Measurements from ENCODE around the gene MUC3A. TPM values are rescaled to one million over a fixed set of nuclear protein-coding genes. Genes with fewer than 3 reads are reported as not detected.
A peak's percentile ranks its signal among the peaks of the same experiment; 100 is the strongest.

The MUC3A gene
- total and polyA plus RNA-seq, 10 of the 15 experiments (the other 5 are each of a cell fraction or from before 2014, with no cell fraction given), result 0.07 to 0.10 TPM; not detected in 8

GRCh38 chr7:101017064-101017777 is 67.9 kb downstream of the MUC3A start (continued):
- TF ChIP-seq GABPA (IDR thresholded peaks at IDR 0.05; ENCODE audit: low read depth), result peak; percentile 53
- no peak for TF ChIP-seq HCFC1 (IDR thresholded peaks at IDR 0.05; ENCODE audit: low read length)
- TF ChIP-seq DPF2 (IDR thresholded peaks at IDR 0.05), result peak; percentile 82; the same call in 1 of the 2 replicates
- TF ChIP-seq HDGF (IDR thresholded peaks at IDR 0.05), result 0 out of 2 replicates have a peak, but pooled peaks have one; percentile 70
- peak; percentile 40; the same call in 1 of the 2 replicates for TF ChIP-seq ATF7 (IDR thresholded peaks at IDR 0.05; ENCODE audit: low read depth)
- TF ChIP-seq, protein P1, sequence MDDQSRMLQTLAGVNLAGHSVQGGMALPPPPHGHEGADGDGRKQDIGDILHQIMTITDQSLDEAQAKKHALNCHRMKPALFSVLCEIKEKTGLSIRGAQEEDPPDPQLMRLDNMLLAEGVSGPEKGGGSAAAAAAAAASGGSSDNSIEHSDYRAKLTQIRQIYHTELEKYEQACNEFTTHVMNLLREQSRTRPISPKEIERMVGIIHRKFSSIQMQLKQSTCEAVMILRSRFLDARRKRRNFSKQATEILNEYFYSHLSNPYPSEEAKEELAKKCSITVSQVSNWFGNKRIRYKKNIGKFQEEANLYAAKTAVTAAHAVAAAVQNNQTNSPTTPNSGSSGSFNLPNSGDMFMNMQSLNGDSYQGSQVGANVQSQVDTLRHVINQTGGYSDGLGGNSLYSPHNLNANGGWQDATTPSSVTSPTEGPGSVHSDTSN (IDR thresholded peaks at IDR 0.05; ENCODE audit: insufficient replicate concordance, low read depth, low read length), result peak; percentile 36
- TF ChIP-seq, protein P2, sequence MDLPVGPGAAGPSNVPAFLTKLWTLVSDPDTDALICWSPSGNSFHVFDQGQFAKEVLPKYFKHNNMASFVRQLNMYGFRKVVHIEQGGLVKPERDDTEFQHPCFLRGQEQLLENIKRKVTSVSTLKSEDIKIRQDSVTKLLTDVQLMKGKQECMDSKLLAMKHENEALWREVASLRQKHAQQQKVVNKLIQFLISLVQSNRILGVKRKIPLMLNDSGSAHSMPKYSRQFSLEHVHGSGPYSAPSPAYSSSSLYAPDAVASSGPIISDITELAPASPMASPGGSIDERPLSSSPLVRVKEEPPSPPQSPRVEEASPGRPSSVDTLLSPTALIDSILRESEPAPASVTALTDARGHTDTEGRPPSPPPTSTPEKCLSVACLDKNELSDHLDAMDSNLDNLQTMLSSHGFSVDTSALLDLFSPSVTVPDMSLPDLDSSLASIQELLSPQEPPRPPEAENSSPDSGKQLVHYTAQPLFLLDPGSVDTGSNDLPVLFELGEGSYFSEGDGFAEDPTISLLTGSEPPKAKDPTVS (IDR thresholded peaks at IDR 0.05; ENCODE audit: low read depth, low read length), result 0 out of 2 replicates have a peak, but pooled peaks have one; percentile 25
- TF ChIP-seq CREM (IDR thresholded peaks at IDR 0.05; ENCODE audit: low read depth), result peak; percentile 53; the same call in 1 of the 2 replicates
- peak; percentile 74 for TF ChIP-seq POLR2AphosphoS5 (IDR thresholded peaks at IDR 0.05; ENCODE audit: low read length)
- peak; percentile 80; the same call in 1 of the 2 replicates for TF ChIP-seq NR2F1 (conservative IDR thresholded peaks at IDR 0.05)
- peak in 1 of 2 experiments; percentile 24; a peak in 1 of 4 replicates for TF ChIP-seq BHLHE40 (IDR thresholded peaks at IDR 0.05; ENCODE audit: borderline replicate concordance in 1 of 2, low read depth in 2 of 2, low read length in 1 of 2)
- TF ChIP-seq TCF7 (IDR thresholded peaks at IDR 0.05; ENCODE audit: borderline replicate concordance), result no peak
- peak; percentile 54; the same call in 1 of the 2 replicates for TF ChIP-seq BACH1 (IDR thresholded peaks at IDR 0.05; ENCODE audit: borderline replicate concordance)
- TF ChIP-seq GATAD2B (conservative IDR thresholded peaks at IDR 0.05; ENCODE audit: low read depth), result peak; percentile 73
- TF ChIP-seq FOXM1 (IDR thresholded peaks at IDR 0.05; ENCODE audit: low read depth, low read length), result no peak
- 0 out of 2 replicates have a peak, but pooled peaks have one; percentile 45 for TF ChIP-seq TCF12 (IDR thresholded peaks at IDR 0.05; ENCODE audit: low read depth, low read length)
- TF ChIP-seq POLR2A (IDR thresholded peaks at IDR 0.05; ENCODE audit: low read depth, low read length), result peak; percentile 72
- peak; percentile 98 for TF ChIP-seq MEF2B (IDR thresholded peaks at IDR 0.05; ENCODE audit: partially characterized antibody, poor library complexity, severe bottlenecking)
- 0 out of 2 replicates have a peak, but pooled peaks have one; percentile 30 for TF ChIP-seq YBX1 (IDR thresholded peaks at IDR 0.05)
- 0 out of 2 replicates have a peak, but pooled peaks have one; percentile 34 for TF ChIP-seq MLLT1 (IDR thresholded peaks at IDR 0.05)
